ENCODE data around the gene MTCL1. TPM values are rescaled to one million over a fixed set of nuclear protein-coding genes. Genes with fewer than 3 reads are reported as not detected.

Gene MTCL1
- total RNA-seq, 4 donors from 2014 or later = 12.3 to 35.9 (median 26.1) TPM

GRCh38 chr18:8831112-8831511 lies 125.8 kb downstream of the MTCL1 start:
- TF ChIP-seq, protein P1, sequence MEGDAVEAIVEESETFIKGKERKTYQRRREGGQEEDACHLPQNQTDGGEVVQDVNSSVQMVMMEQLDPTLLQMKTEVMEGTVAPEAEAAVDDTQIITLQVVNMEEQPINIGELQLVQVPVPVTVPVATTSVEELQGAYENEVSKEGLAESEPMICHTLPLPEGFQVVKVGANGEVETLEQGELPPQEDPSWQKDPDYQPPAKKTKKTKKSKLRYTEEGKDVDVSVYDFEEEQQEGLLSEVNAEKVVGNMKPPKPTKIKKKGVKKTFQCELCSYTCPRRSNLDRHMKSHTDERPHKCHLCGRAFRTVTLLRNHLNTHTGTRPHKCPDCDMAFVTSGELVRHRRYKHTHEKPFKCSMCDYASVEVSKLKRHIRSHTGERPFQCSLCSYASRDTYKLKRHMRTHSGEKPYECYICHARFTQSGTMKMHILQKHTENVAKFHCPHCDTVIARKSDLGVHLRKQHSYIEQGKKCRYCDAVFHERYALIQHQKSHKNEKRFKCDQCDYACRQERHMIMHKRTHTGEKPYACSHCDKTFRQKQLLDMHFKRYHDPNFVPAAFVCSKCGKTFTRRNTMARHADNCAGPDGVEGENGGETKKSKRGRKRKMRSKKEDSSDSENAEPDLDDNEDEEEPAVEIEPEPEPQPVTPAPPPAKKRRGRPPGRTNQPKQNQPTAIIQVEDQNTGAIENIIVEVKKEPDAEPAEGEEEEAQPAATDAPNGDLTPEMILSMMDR (IDR thresholded peaks at IDR 0.05) = no peak
- TF ChIP-seq POLR2A (IDR thresholded peaks at IDR 0.05) = no peak
- Histone ChIP-seq H3K4me1 (peaks cover 0 to 5% (median 2%) of the 10 kb centered on the region in 4 donors), H3K36me3 (no peaks in the 10 kb centered on the region), H3K27me3 (no peaks in the 10 kb centered on the region), H3K27ac (no peak overlapping the region), H3K4me3 (no peak overlapping the region), H3K9me3 (no peaks in the 10 kb centered on the region)
- 67 to 90% methylated on average over 2 to 3 of the region's 3 CpGs for WGBS, 2 donors (ENCODE audit: low coverage in 1 of 2)
- in situ Hi-C loops (cut with MboI; ENCODE audit: low pct_ligation_motif_present in 1 of 4, low pct_unique_long_range_greater_than_20kb in 1 of 4, low sequenced_read_pairs in 3 of 4) (no loop called here), intact Hi-C loops (cut with DNase I; ENCODE audit: low total_unique reads) (no loop called here)
- DNase-seq = no peak

GRCh38 chr18:8831531-8831930 lies 126.2 kb downstream of the MTCL1 start:
- Histone ChIP-seq H3K4me1 (peaks cover 0 to 5% (median 2%) of the 10 kb centered on the region in 4 donors), H3K36me3 (no peaks in the 10 kb centered on the region), H3K9me3 (no peaks in the 10 kb centered on the region), H3K27me3 (no peaks in the 10 kb centered on the region), H3K4me3 (no peak overlapping the region), H3K27ac (no peak overlapping the region)
- in situ Hi-C loops (cut with MboI; ENCODE audit: low pct_ligation_motif_present in 1 of 4, low pct_unique_long_range_greater_than_20kb in 1 of 4, low sequenced_read_pairs in 3 of 4) (no loop called here), intact Hi-C loops (cut with DNase I; ENCODE audit: low total_unique reads) (no loop called here)
- DNase-seq = no peak
- TF ChIP-seq EP300 (IDR thresholded peaks at IDR 0.05; ENCODE audit: low read depth) = no peak
- TF ChIP-seq POLR2A (IDR thresholded peaks at IDR 0.05) = no peak
- TF ChIP-seq, protein P1 (IDR thresholded peaks at IDR 0.05) = no peak
- TF ChIP-seq POLR2AphosphoS5 (IDR thresholded peaks at IDR 0.05) = no peak
- WGBS, 2 donors (ENCODE audit: low coverage in 1 of 2) = 92 to 94% methylated on average over 2 to 14 of the region's 14 CpGs

- TF ChIP-seq, protein P1 (IDR thresholded peaks at IDR 0.05) = no peak
- TF ChIP-seq EP300 (IDR thresholded peaks at IDR 0.05; ENCODE audit: low read depth) (no peak), POLR2AphosphoS5 (IDR thresholded peaks at IDR 0.05) (no peak), POLR2A (IDR thresholded peaks at IDR 0.05) (no peak)
- intact Hi-C loops (cut with DNase I; ENCODE audit: low total_unique reads) = no loop called here
- no peak for DNase-seq
- H3K4me1 ChIP-seq = peaks cover 0 to 5% (median 2%) of the 10 kb centered on the region in 4 donors
- no peak overlapping the region for H3K27ac ChIP-seq
- H3K27me3 ChIP-seq = no peaks in the 10 kb centered on the region
- H3K36me3 ChIP-seq = no peaks in the 10 kb centered on the region
- in situ Hi-C loops (cut with MboI; ENCODE audit: low pct_ligation_motif_present in 1 of 4, low pct_unique_long_range_greater_than_20kb in 1 of 4, low sequenced_read_pairs in 3 of 4) = no loop called here
- 74 to 85% methylated on average over 2 of the region's 2 CpGs for WGBS, 2 donors (ENCODE audit: low coverage in 1 of 2)
- no peaks in the 10 kb centered on the region for H3K9me3 ChIP-seq
- no peak overlapping the region for H3K4me3 ChIP-seq
These were observed 128.1 kb downstream of the MTCL1 start for GRCh38 chr18:8833480-8833879.

DNA sequence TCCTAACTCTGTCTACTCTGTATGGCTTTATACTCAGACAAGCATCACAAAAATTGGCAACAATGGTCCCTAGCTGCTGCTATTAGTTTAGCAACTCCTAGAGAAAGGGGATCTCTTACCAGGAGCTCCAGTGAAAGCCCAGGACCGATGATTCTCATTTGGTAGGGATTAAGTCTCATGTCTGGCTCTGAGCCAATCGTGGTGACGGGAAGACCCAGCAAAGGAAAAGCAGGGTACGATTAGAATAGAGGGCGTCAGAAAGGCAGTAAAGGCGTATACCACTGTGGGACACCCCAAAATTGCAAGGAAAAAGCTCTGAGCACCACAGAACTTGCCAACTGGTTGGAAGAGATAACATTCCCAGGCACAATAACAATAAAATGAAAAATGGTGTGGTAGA lies 129.5 kb downstream of the MTCL1 start:
- in situ Hi-C loops (cut with MboI; ENCODE audit: low pct_ligation_motif_present in 1 of 4, low pct_unique_long_range_greater_than_20kb in 1 of 4, low sequenced_read_pairs in 3 of 4) (no loop called here), intact Hi-C loops (cut with DNase I; ENCODE audit: low total_unique reads) (no loop called here)
- Histone ChIP-seq H3K9me3 (no peaks in the 10 kb centered on the region), H3K36me3 (no peaks in the 10 kb centered on the region), H3K27ac (peak overlapping the region in 3 of 4 donors; percentile 33 to 56 (median 52)), H3K27me3 (no peaks in the 10 kb centered on the region), H3K4me1 (peaks cover 0 to 5% (median 2%) of the 10 kb centered on the region in 4 donors), H3K4me3 (no peak overlapping the region)
- 71 to 79% methylated on average over 6 of the region's 6 CpGs for WGBS, 2 donors (ENCODE audit: low coverage in 1 of 2)
- TF ChIP-seq POLR2A (IDR thresholded peaks at IDR 0.05) (no peak), POLR2AphosphoS5 (IDR thresholded peaks at IDR 0.05) (no peak), EP300 (IDR thresholded peaks at IDR 0.05; ENCODE audit: low read depth) (no peak)
- TF ChIP-seq, protein P1 (IDR thresholded peaks at IDR 0.05) = no peak
- no peak for DNase-seq
